Activated T-helper 1 cell treated with anti-CD3 and anti-CD28 coated beads, Interleukin-12 subunit alpha, Interleukin-12 subunit beta, Interleukin-2, Interleukin-4 antibody, amounts not matched to agents 30 ng/mL and 10 ng/mL and 1 ng/mL, durations not matched to agents 14 hours and 24 hours and 36 hours (primary cell): ENCODE measurements around the gene PPP1R12B. TPM values are rescaled to one million over a fixed set of nuclear protein-coding genes. Genes with fewer than 3 reads are reported as not detected.
"Not testable (repeated sequence)": the region's sequence is repeated elsewhere in the genome, so short reads cannot be mapped to it uniquely, and the experiment has no call there.

Experiments
- DNase-seq: peaks from one replicate; pipeline ENCODE4 v3.0.0; 2021; ENCODE audit warnings: low spot score
- H3K27ac Mint-ChIP-seq: one replicate; pipeline ENCODE4 v1.8.0; 2021; ENCODE audit warnings: mild to moderate bottlenecking, mixed read lengths
- H3K27me3 Mint-ChIP-seq: one replicate; pipeline ENCODE4 v1.8.0; 2022; ENCODE audit warnings: mild to moderate bottlenecking, moderate library complexity, mixed read lengths; ENCODE audit not compliant: insufficient read depth
- H3K36me3 Mint-ChIP-seq: one replicate; pipeline ENCODE4 v1.8.0; 2021; ENCODE audit warnings: low read depth, mixed read lengths
- H3K4me1 Mint-ChIP-seq: one replicate; pipeline ENCODE4 v1.8.0; 2021; ENCODE audit warnings: low read depth, mixed read lengths
- H3K4me3 Mint-ChIP-seq: one replicate; pipeline ENCODE4 v1.8.0; 2021; ENCODE audit warnings: mild to moderate bottlenecking, moderate library complexity, mixed read lengths
- H3K9me3 Mint-ChIP-seq: one replicate; pipeline ENCODE4 v1.8.0; 2021; ENCODE audit warnings: mixed read lengths
- intact Hi-C: fragments of 100-400 bp; cut with micrococcal nuclease; formaldehyde crosslinking; loops from one replicate; pipeline ENCODE4 v1.15.1; 2024
- total RNA-seq: library from RNA; stranded (reverse); gene quantifications from 2 replicates; pipeline ENCODE4 v1.2.3, GENCODE V29; 2022

PPP1R12B gene
- total RNA-seq, 1 donor from 2014 or later: 11.1 TPM

DNA sequence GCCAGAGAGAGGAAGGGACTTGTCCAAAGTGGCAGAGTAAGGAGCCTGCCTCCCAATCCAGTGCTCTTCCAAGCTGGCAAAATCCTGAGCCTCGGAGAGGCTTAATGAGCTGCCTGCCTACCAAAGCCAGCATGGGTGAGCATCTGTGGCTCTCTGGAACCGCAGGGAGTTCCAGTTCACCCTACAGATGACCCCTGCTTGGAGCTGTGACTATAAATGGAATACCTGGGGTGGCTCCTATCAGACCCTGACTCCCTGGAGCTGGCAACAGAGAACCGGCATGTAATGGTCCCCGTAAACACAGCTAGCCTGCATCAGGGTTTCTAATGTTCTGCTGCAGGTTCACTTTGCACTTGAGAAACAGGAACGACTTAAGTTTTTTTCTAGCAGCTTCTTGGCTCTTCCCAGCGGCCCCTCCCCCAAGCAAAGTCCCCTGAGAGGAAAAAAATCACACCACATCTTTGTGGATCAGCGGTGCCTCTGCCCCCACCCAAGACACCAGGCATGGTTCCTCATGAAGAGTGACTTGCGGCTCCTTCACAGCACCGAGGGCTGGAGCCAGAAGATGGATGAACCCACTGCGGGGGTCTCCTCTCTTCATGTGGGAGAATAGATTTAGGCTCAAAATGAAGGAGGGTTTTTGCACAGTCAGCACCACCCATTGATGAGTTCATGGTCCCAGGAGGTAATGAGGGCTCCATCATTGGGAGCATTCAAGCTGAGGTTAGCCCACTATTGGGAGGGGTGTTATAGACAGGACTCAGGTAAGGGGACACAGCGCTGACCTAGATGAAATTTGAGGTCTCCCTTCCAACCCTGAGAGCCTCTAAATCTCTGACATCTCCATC, 282.8 kb downstream of the PPP1R12B start:
- Mint-ChIP-seq H3K9me3 (no peaks in the 10 kb centered on the region), H3K4me3 (no peak overlapping the region), H3K27ac (no peak overlapping the region), H3K36me3 (no peaks in the 10 kb centered on the region), H3K27me3 (peaks cover 56% of the 10 kb centered on the region), H3K4me1 (peaks cover 19% of the 10 kb centered on the region)
- DNase-seq: no peak
- intact Hi-C loops: no loop called here

GRCh38 chr1:202632241-202632640, 283.7 kb downstream of the PPP1R12B start:
- DNase-seq: no peak
- Mint-ChIP-seq H3K27ac (no peak overlapping the region), H3K4me1 (peaks cover 19% of the 10 kb centered on the region), H3K27me3 (peaks cover 62% of the 10 kb centered on the region), H3K4me3 (no peak overlapping the region), H3K36me3 (no peaks in the 10 kb centered on the region), H3K9me3 (no peaks in the 10 kb centered on the region)
- intact Hi-C loops: no loop called here

GRCh38 chr1:202636171-202636570, 287.7 kb downstream of the PPP1R12B start:
- intact Hi-C loops, H3K27ac Mint-ChIP-seq, H3K36me3 Mint-ChIP-seq, H3K4me3 Mint-ChIP-seq, H3K4me1 Mint-ChIP-seq, DNase-seq, H3K9me3 Mint-ChIP-seq: not testable (repeated sequence)
- peaks cover 63% of the 10 kb centered on the region for H3K27me3 Mint-ChIP-seq

DNA sequence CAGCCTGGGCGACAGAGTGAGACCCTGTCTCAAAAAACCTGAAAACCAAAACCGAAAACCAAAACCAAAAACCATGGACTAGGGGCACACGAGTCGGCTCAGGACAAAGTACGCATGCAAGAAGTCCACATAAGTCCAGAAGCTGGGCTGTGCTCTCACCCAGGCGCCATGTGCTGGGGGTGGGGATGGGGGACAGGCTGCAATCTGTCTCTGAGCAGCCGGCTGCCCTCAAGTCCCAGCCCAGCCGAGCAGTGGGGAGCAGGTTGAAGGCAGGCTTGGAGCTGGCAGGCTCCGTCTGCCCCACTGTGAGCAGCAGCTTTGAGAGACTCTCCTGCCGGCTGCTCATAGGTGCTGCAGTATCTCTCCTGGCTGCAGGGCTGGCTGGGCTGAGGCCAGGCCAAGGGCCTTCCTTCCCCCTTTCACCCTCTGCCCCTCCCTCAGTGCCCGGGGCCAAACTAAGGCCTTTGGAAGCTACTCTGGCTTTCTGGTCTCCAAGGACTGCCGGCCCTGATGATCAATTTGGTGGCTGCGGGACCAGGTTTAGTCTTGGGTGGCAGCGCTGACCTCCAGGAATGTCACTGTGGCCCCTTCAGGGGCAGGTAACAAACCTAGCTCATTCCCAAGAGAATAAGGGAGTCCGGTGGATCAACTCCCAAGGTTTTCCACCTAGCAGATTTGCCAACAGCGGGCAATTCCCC, 289.0 kb downstream of the PPP1R12B start:
- H3K9me3 Mint-ChIP-seq, DNase-seq, H3K27ac Mint-ChIP-seq, H3K4me1 Mint-ChIP-seq, H3K4me3 Mint-ChIP-seq, H3K36me3 Mint-ChIP-seq, intact Hi-C loops: not testable (repeated sequence)
- peaks cover 62% of the 10 kb centered on the region for H3K27me3 Mint-ChIP-seq

- H3K4me3 Mint-ChIP-seq: no peak overlapping the region
- H3K36me3 Mint-ChIP-seq: no peaks in the 10 kb centered on the region
- intact Hi-C loops: no loop called here
- peaks cover 65% of the 10 kb centered on the region for H3K27me3 Mint-ChIP-seq
- no peak overlapping the region for H3K27ac Mint-ChIP-seq
- no peaks in the 10 kb centered on the region for H3K9me3 Mint-ChIP-seq
- peaks cover 5% of the 10 kb centered on the region for H3K4me1 Mint-ChIP-seq
- DNase-seq: no peak
Measured at GRCh38 chr1:202638019-202638700, 289.7 kb downstream of the PPP1R12B start.

DNA sequence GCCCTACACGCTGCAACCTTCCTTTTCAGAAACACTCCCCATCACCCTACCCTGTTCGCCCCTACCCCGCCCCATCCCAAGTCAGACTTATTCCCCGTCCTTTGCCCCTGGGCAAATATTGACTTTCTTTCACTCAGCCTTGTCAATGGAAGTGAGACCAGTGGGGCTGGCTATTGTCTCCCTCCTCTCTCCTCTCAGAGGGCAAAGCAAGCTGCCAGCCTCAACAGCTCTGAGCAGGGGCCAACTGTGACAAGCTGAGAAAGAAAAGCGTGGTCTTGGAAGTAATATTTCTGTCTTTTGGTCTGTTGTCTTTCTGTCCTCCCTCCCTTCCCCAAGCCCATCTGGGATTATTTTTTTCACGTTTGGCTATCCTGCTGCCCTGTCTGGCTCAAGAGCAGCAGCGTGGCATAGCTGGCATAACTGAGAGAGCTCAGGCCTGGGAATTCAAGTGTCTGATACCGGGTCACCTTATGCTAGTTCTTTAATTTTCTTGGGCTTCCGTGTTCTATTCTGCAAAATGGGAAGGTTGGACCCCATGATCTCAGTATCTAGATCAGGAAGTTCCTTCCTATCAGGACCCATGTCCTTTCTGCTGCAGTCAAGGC, 290.3 kb downstream of the PPP1R12B start:
- intact Hi-C loops: not testable (repeated sequence)

DNA sequence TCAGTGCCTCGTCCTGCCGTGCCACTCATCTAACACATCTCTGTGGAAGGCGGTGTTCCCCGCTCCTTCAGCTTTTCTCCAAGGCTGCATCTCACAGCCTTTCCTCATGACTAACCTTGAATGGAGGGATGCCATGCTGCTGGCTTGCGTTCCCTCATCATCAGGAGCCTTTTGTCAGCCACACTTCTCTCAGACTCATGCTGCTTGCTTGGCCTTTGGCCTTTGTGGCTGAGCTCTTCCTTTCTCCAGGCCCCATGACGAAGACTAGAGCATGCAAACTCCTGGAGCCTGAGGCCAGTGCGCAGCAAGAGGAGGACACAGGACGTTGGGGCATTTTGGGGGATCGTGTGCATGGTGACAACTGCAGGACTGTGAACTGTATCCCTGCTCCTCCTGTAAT, 291.0 kb downstream of the PPP1R12B start:
- no peaks in the 10 kb centered on the region for H3K36me3 Mint-ChIP-seq
- no peak overlapping the region for H3K4me3 Mint-ChIP-seq
- intact Hi-C loops: no loop called here
- H3K4me1 Mint-ChIP-seq: peaks cover 9% of the 10 kb centered on the region
- H3K9me3 Mint-ChIP-seq: no peaks in the 10 kb centered on the region
- no peak overlapping the region for H3K27ac Mint-ChIP-seq
- DNase-seq: no peak
- peaks cover 69% of the 10 kb centered on the region for H3K27me3 Mint-ChIP-seq

More for the DNA sequence above, 290.3 kb downstream of the PPP1R12B start:
- not testable (repeated sequence) for H3K27ac Mint-ChIP-seq, H3K4me3 Mint-ChIP-seq, DNase-seq, H3K4me1 Mint-ChIP-seq, H3K36me3 Mint-ChIP-seq, H3K9me3 Mint-ChIP-seq
- H3K27me3 Mint-ChIP-seq: peaks cover 66% of the 10 kb centered on the region

GRCh38 chr1:202642212-202642611, 293.7 kb downstream of the PPP1R12B start:
- peaks cover 9% of the 10 kb centered on the region for H3K4me1 Mint-ChIP-seq
- intact Hi-C loops: no loop called here
- H3K27me3 Mint-ChIP-seq: peaks cover 77% of the 10 kb centered on the region
- no peak overlapping the region for H3K4me3 Mint-ChIP-seq
- no peaks in the 10 kb centered on the region for H3K36me3 Mint-ChIP-seq
- no peak overlapping the region for H3K27ac Mint-ChIP-seq
- no peaks in the 10 kb centered on the region for H3K9me3 Mint-ChIP-seq
- no peak for DNase-seq

Other genes with a start within 250 kb of the PPP1R12B start
- gene GPR37L1, start 225.8 kb upstream of the PPP1R12B start, total RNA-seq: not detected in 2 replicates
- 56.6 and 69.0 TPM in 2 replicates for gene ARL8A, start 204.0 kb upstream of the PPP1R12B start, total RNA-seq
- gene PTPN7, start 188.1 kb upstream of the PPP1R12B start, total RNA-seq: 584 and 597 TPM in 2 replicates
- not detected in 2 replicates for gene LGR6, start 154.9 kb upstream of the PPP1R12B start, total RNA-seq
- gene UBE2T, start 6.8 kb upstream of the PPP1R12B start, total RNA-seq: 82.9 and 88.1 TPM in 2 replicates